CD4-positive, alpha-beta T cell treated with Interleukin-17A for 1 hour (primary cell): ENCODE results near the gene LRP1.

Experiments
- DNase-seq: peaks from one replicate; pipeline ENCODE4 v3.0.0-alpha.2; 2020

LRP1 gene

GRCh38 chr12:57138526-57139272 is 10.4 kb downstream of the LRP1 start:
- no peak for DNase-seq

GRCh38 chr12:57139796-57140649 is 11.7 kb downstream of the LRP1 start:
- no peak for DNase-seq

- DNase-seq, result no peak
Observed at GRCh38 chr12:57141249-57141648, 13.0 kb downstream of the LRP1 start.

GRCh38 chr12:57142121-57142520 is 13.8 kb downstream of the LRP1 start:
- DNase-seq, result no peak

GRCh38 chr12:57142727-57143126 is 14.4 kb downstream of the LRP1 start:
- DNase-seq, result no peak

GRCh38 chr12:57143454-57143853 is 15.2 kb downstream of the LRP1 start:
- no peak for DNase-seq

GRCh38 chr12:57145460-57146059 is 17.3 kb downstream of the LRP1 start:
- no peak for DNase-seq

DNA sequence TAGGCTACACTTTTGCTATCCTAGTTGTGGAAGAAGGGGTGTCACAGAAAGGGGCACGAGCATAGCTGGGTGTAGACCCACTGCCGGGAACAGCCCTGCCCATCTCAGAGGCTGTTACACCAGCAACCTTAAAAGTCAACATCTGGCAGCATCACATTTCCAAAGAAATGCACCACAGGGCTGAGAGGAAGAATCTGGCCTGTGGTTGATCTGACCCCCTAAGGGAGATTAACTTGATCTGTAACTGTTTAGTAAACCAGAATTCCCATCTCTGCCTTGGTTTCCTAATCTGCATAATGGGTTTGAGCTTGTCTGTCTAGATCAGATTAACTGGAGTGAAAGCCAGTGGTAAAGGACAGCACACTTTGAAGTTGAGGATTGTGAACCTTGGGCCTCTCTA is 17.8 kb downstream of the LRP1 start:
- no peak for DNase-seq

DNA sequence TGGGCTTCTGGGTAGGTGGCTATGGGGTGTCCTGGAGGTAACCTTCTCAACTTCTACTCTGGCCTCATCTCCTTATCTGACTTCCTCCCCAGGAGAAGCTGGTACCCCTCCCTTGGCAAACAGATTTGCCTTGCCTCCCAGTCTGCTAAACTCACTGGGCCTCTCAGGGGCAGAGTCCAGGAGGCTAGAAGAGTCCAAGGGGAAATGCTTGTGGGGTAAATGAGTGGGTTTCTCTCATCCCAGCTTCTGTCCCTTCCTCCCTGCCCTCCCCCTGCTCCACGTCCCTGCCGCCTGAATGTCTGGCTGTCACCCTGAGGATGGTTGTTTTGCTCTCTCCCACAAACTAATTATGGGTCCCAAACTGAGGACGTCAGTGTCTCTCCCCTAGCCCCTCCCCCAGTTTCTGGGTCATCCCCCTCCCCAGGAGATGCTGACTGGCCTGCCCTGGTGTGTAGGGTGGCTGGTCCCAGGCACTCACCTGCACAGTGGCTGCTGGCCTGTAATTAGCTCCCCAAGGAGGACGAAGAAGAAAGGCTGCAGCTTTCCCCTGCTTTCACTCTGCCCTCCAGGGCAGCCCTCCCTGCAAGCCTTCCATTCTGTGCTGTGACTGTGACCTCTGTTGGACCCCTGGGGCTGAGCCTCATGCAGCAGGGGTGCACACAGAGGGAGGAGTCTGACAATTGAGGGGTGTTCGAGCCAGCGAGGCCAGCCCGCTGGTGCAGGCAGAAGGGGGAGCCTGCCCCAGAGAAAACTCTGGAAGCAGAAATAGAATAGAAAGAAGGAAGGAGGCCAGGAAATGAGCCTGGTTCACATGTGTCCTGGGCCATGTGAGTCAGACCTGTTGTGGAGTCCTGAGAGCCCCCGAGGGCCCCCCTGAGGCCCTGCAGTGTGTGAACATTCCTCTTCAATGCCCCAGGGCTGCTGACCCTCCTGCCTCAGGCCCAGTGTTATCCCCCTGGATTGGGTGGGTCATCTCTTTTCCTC is 19.0 kb downstream of the LRP1 start, which contains the start of gene LRP1-AS:
Gene LRP1-AS, minus strand, starts transcription at position 659 of the 984 bp plus-strand sequence.
- DNase-seq, result no peak

DNA sequence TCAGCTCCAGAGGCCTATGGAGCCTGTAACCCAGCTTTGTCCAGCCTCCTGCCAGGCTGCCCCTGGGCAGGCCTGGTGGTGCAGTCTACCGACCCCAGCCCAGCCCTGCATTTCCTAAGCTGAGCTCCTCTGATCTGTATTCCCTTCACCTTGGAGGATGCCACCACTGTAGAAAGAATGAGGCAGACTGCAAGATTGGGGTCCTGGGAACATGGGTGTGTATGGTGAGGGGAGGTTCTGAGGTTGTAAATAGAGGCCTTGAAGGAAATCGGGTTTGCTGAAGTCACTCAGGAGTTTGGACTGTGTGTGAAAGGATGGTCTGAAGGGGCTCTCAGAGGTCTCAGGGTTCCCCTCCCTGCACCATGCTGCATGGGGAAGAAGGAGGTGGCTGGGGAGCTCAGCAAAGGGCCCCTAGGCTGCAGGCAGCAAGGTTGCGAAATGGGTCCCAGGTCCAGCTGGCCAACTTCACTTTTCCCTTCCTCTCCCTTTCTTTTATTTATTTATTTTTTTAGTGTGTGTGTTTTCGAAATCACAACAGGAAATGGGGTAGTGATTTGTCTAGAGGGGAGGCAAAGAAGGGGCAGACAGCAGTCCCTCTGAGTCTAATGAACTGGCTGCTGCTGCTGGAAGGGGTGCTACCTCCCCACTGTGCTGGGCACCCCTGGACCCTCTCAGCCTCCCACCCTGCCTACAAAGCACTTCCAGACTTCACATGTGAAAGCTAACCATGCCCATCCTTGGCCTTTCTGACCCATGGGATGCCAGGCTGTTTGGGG is 20.4 kb downstream of the LRP1 start:
- no peak for DNase-seq

GRCh38 chr12:57149245-57149900 is 21.1 kb downstream of the LRP1 start:
- no peak for DNase-seq

DNA sequence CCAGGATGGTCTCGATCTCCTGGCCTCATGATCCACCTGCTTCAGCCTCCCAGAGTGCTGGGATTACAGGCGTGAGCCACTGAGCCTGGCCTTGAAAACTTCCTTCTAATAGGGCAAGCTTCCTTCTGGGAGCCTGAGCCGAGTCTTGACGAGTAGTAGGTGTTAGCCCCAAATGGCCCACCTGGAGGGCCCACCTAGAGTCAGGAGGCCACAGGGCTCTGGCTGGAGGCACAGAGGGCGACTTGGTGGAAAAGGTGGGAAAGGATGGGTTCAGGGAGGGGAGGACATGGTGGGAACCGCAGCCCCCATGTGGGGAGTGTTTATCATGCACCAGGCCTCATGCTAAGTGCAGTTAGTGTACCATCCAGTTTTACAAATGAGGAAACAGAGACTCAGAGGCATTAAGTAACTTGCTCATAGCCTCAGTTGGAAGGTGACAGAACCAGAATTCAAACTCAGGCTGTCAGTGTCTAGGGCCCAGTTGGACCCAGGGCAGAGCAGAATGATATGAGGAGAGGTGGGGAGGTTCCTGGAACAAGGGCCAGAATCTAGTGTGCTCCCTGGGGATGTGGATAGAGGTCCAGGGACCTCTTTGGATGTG is 22.2 kb downstream of the LRP1 start:
- DNase-seq, result no peak

- DNase-seq, result no peak
Observed at GRCh38 chr12:57151741-57152630, 23.7 kb downstream of the LRP1 start.

DNA sequence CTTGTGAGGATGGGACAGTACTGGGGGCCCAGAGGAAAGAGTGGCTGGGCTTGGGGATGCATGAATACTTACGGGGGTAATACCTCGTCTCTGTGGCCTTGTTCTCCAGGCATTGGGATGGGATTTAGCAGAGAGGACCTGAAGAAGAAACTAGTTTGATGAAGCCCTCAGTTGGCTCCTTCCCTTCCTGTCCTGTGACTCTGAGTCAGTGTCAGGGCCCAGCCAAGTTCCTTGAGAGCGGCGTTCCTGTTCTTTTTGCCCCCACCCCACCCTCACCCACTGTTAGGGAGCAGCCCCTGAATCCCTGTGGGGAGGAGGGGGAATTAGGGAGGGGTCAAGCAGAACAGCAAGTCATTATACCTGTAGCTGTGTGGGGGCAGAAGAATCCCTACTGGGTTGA is 24.4 kb downstream of the LRP1 start:
- DNase-seq, result no peak

DNA sequence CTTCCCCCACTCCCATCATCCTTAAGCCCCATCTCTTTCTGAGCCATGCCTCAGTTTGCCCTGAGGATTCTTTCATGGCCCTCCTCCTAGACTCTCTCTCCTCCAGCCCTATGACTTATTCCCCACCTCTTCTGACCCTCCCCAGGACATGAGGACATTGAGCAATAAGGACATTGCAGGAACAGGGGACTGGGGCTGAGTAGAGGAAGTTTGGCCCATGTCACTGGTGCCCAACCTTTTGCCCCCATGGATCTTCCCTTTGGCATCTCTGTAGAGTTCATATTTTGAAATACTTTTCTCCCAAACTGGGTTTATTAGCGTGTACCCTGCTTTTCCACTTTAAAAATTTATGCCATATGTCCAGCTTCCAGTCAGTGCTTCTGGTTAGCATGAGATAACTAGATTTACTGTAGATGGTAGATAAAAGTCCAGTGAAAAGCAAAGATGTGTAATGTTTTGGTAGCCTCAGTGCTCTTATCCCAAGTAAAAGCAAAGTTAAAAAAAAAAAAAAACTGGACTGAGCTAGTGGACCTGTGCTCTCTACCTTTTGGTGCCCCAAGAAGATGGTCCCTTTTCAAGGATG is 25.2 kb downstream of the LRP1 start:
- no peak for DNase-seq

GRCh38 chr12:57154076-57154475 is 25.8 kb downstream of the LRP1 start:
- no peak for DNase-seq

GRCh38 chr12:57154804-57155434 is 26.6 kb downstream of the LRP1 start:
- no peak for DNase-seq

GRCh38 chr12:57156701-57157403 is 28.6 kb downstream of the LRP1 start:
- DNase-seq, result no peak
